Thymus (tissue), 11 donors: Measurements from ENCODE around the gene PRX. TPM values are rescaled to one million over a fixed set of nuclear protein-coding genes. Genes with fewer than 3 reads are reported as not detected.

Source experiments
- DNase-seq, 9 donors: peaks; one replicate each; pipeline ENCODE4 v3.0.0-alpha.2; 2013; ENCODE audit warnings: low spot score in 9 of 9, low read depth in 6 of 9, missing footprints in 1 of 9
- H3K27ac ChIP-seq, 2 donors: one replicate each; pipeline ENCODE4 v1.5.1; 2013; ENCODE audit warnings: control low read depth in 1 of 2, low read depth in 1 of 2, low read length in 1 of 2, mild to moderate bottlenecking in 1 of 2, moderate library complexity in 1 of 2
- H3K27me3 ChIP-seq, 2 donors: one replicate each; pipeline ENCODE4 v1.5.1; 2013; ENCODE audit warnings: low read length in 1 of 2; ENCODE audit not compliant: control insufficient read depth in 2 of 2, insufficient read depth in 1 of 2
- H3K36me3 ChIP-seq, 2 donors: one replicate each; pipeline ENCODE4 v1.5.1; 2013; ENCODE audit warnings: low read length in 1 of 2, mild to moderate bottlenecking in 1 of 2, moderate library complexity in 1 of 2; ENCODE audit not compliant: control insufficient read depth in 2 of 2, insufficient read depth in 2 of 2
- H3K4me1 ChIP-seq, 2 donors: one replicate each; pipeline ENCODE4 v1.5.1; 2013; ENCODE audit warnings: low read length in 2 of 2; ENCODE audit not compliant: control insufficient read depth in 2 of 2, insufficient read depth in 2 of 2
- H3K4me3 ChIP-seq, 2 donors: one replicate each; pipeline ENCODE4 v1.5.1; 2013; ENCODE audit warnings: low read length in 2 of 2, control low read depth in 1 of 2, mild to moderate bottlenecking in 1 of 2
- H3K9me3 ChIP-seq, 2 donors: one replicate each; pipeline ENCODE4 v1.5.1; 2013; ENCODE audit warnings: low read length in 1 of 2, mild to moderate bottlenecking in 1 of 2; ENCODE audit not compliant: control insufficient read depth in 2 of 2, insufficient read depth in 1 of 2
- WGBS: extraction: QIAGEN DNeasy Blood & Tissue Kit; methylation state at CpG from one replicate; pipeline ENCODE4 v1.1.7; 2013; 5-methylcytosine and 5-hydroxymethylcytosine counted together
- polyA plus RNA-seq: library from polyadenylated mRNA; stranded (reverse); fragments of 200-250 nt; gene quantifications from one replicate; pipeline ENCODE4 v1.2.3, GENCODE V29; 2013
- total RNA-seq: library from RNA; stranded (reverse); fragments of 120-200 nt; gene quantifications from one replicate; pipeline ENCODE4 v1.2.4, GENCODE V29; 2013
- donor health status: healthy.

The PRX gene
- total and polyA plus RNA-seq, 2 donors = 1.0 to 1.7 TPM

DNA sequence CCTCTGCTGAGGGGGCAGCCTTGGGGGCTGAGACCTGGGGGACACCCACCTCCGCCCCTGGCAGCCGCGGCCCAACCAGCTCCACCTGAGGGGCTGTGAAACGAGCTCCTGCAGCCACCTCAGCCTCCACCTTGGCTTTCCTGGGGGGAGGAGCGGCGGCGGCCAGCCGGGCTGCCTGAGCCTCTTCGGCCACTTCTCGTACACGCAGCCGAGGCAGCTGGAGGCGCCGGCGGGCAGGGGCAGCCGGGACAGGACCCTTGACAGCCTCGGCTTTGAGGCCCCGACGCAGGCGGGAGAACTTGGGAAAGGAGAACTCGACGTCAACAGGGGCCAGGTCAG, 15.6 kb downstream of the PRX start:
- H3K4me1 ChIP-seq = peaks cover 0 to 7% of the 10 kb centered on the region in 2 donors
- H3K36me3 ChIP-seq = no peaks in the 10 kb centered on the region
- H3K27ac ChIP-seq = no peak overlapping the region
- H3K9me3 ChIP-seq = no peaks in the 10 kb centered on the region
- H3K4me3 ChIP-seq = no peak overlapping the region
- 97% methylated on average over 22 of the region's 22 CpGs for WGBS
- H3K27me3 ChIP-seq = peaks cover 3 to 15% of the 10 kb centered on the region in 2 donors
- DNase-seq = no peak

GRCh38 chr19:40396886-40397567, 16.2 kb downstream of the PRX start:
- DNase-seq = no peak
- Histone ChIP-seq H3K4me1 (peaks cover 0 to 7% of the 10 kb centered on the region in 2 donors), H3K9me3 (no peaks in the 10 kb centered on the region), H3K27ac (no peak overlapping the region), H3K36me3 (no peaks in the 10 kb centered on the region), H3K27me3 (peaks cover 3 to 15% of the 10 kb centered on the region in 2 donors), H3K4me3 (no peak overlapping the region)
- 93% methylated on average over 20 of the region's 20 CpGs for WGBS

- Histone ChIP-seq H3K4me1 (peaks cover 0 to 7% of the 10 kb centered on the region in 2 donors), H3K27ac (no peak overlapping the region), H3K4me3 (no peak overlapping the region), H3K27me3 (peaks cover 3 to 15% of the 10 kb centered on the region in 2 donors), H3K9me3 (no peaks in the 10 kb centered on the region), H3K36me3 (no peaks in the 10 kb centered on the region)
- 96% methylated on average over 14 of the region's 14 CpGs for WGBS
- no peak for DNase-seq
Measured at GRCh38 chr19:40395956-40396355, 17.2 kb downstream of the PRX start.

- no peak overlapping the region for H3K27ac ChIP-seq
- no peaks in the 10 kb centered on the region for H3K36me3 ChIP-seq
- DNase-seq = no peak
- peaks cover 0 to 7% of the 10 kb centered on the region in 2 donors for H3K4me1 ChIP-seq
- H3K4me3 ChIP-seq = no peak overlapping the region
- peaks cover 3 to 15% of the 10 kb centered on the region in 2 donors for H3K27me3 ChIP-seq
- WGBS = 84% methylated on average over 13 of the region's 13 CpGs
- H3K9me3 ChIP-seq = no peaks in the 10 kb centered on the region
Measured at GRCh38 chr19:40394816-40395210, 18.4 kb downstream of the PRX start.

GRCh38 chr19:40393894-40394815, 19.0 kb downstream of the PRX start:
- Histone ChIP-seq H3K27me3 (peaks cover 3 to 14% of the 10 kb centered on the region in 2 donors), H3K4me1 (peaks cover 0 to 7% of the 10 kb centered on the region in 2 donors), H3K36me3 (no peaks in the 10 kb centered on the region), H3K9me3 (no peaks in the 10 kb centered on the region), H3K27ac (no peak overlapping the region), H3K4me3 (no peak overlapping the region)
- whole genome bisulfite sequencing = 97% methylated on average over 41 of the region's 41 CpGs
- no peak for DNase-seq

- H3K9me3 ChIP-seq = no peaks in the 10 kb centered on the region
- H3K4me3 ChIP-seq = no peak overlapping the region
- H3K36me3 ChIP-seq = no peaks in the 10 kb centered on the region
- no peaks in the 10 kb centered on the region for H3K4me1 ChIP-seq
- H3K27ac ChIP-seq = no peak overlapping the region
- WGBS = 89% methylated on average over 9 of the region's 9 CpGs
- peaks cover 0 to 4% of the 10 kb centered on the region in 2 donors for H3K27me3 ChIP-seq
- DNase-seq = no peak
Measured at GRCh38 chr19:40392894-40393517, 20.2 kb downstream of the PRX start.

DNA sequence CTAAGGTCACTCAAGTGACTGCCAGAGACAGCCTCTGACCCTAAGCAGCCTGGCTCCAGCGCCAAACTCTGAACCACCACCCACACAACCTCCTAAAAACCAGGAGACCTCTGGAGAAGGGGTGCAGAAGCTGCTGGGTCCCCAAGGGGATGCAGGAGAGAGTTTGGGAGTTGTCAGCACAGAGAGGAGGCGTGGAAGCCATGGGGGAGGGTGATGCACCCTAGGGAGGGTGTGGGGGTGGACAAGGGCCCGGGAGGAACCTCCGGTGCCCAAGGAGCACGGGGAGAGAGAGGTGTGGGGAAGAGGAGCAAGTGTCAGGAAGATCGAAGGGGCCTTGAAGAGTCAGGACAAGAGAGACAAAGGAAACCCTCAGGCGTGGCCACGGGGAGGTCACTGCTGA, 21.1 kb downstream of the PRX start:
- H3K4me3 ChIP-seq = no peak overlapping the region
- no peaks in the 10 kb centered on the region for H3K4me1 ChIP-seq
- H3K9me3 ChIP-seq = no peaks in the 10 kb centered on the region
- H3K27me3 ChIP-seq = peaks cover 0 to 2% of the 10 kb centered on the region in 2 donors
- no peaks in the 10 kb centered on the region for H3K36me3 ChIP-seq
- 92% methylated on average over 8 of the region's 8 CpGs for WGBS
- H3K27ac ChIP-seq = no peak overlapping the region
- no peak for DNase-seq

DNA sequence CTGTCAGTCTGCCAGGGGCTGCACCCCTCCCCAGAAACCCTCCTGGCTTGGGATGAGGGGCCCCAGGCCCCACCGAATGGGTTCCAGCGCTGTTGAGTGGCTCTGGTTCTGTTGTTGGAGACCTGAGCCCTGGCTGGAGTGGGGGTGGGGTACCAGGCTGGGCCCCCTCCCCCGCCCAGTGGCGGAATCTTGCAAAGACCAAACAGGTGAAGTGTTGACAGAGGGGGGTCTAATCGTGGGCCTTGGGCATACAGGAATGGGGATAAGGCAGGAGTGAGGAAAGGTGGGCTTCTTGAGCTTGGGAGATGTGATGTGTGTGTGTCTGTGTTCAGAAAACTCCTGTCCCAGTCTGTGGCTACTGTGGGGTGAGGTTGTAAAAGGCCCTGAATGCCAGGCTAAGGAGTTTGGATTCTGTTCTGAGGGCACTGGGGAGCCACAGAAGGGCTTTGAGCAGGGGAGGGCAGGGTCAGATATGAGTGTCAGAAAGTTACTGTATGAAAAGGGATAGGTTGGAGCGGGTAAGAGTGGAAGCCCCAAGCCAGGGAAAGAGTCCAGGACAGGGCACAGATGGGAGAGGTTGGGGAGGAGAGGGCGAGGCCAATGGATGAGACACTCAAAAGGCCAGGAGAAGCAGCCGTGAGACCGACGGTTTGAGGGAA, 23.0 kb downstream of the PRX start, which contains the start of gene HIPK4:
HIPK4 (minus strand) TSS at position 98 of the 659 bp plus-strand sequence. CDS start 279 bp downstream, outside the sequence.
- H3K27ac ChIP-seq = no peak within 1 kb of the TSS
- WGBS = 95% methylated on average over 10 of the region's 10 CpGs
- H3K9me3 ChIP-seq = no peaks in the 10 kb centered on the region
- no peaks in the 10 kb centered on the region for H3K4me1 ChIP-seq
- no peak within 1 kb of the TSS for H3K4me3 ChIP-seq
- H3K36me3 ChIP-seq = no peaks in the 10 kb centered on the region
- DNase-seq = no peak
- H3K27me3 ChIP-seq = no peaks in the 10 kb centered on the region
